ENCODE data around the gene GOLGA1. TPM values are rescaled to one million over a fixed set of nuclear protein-coding genes. Genes with fewer than 3 reads are reported as not detected.

Gene GOLGA1
- total and polyA plus RNA-seq, 9 of the 15 experiments (the other 6 are each of a cell fraction or from before 2014, with no cell fraction given), result 2.9 to 15.9 (median 8.5) TPM

- CTCF ChIA-PET (ENCODE audit: low intra/inter-chr PET ratio), result no interaction called here
- H3K9me3 ChIP-seq (replicated peaks; ENCODE audit: control insufficient read depth, insufficient read depth, low read depth, low read length), result no peaks in the 10 kb centered on the region
Measured at GRCh38 chr9:124890179-124890578, 50.7 kb downstream of the GOLGA1 start.

More at GRCh38 chr9:124890179-124890578, 50.7 kb downstream of the GOLGA1 start:
- ATAC-seq (no peak), FAIRE-seq (no peak), DNase-seq (ENCODE audit: extremely low read depth in 1 of 4, low spot score in 3 of 4) (no peak)
- H3K4me3 ChIP-seq, result no peak overlapping the region
- POLR2A ChIA-PET, result interaction anchor here (0.6 to 1.7 kb wide), 4 partner anchors 11 to 136 kb away, joined by 3 to 10 read pairs (median 4); partner anchors contain the start of gene RPL35
- 86% methylated on average over 7 of the region's 7 CpGs for WGBS (ENCODE audit: insufficient coverage, low coverage, missing lambda C conversion rate)
- no peak overlapping the region for H3K4me2 ChIP-seq (ENCODE audit: insufficient read depth, low read length)
- 0 out of 5 replicates have a peak, but pooled peaks cover 0 to 3% of the 10 kb centered on the region in 2 experiments for H3K4me1 ChIP-seq (replicated peaks in 1 of 2; ENCODE audit: control insufficient read depth in 2 of 2, insufficient read depth in 2 of 2, low read length in 2 of 2)
- no TSS peak for BruUV-seq (replicated peaks)
- H4K20me1 ChIP-seq (replicated peaks; ENCODE audit: control insufficient read depth, insufficient read depth, low read length), result 0 out of 2 replicates have a peak, but pooled peaks cover 3% of the 10 kb centered on the region
- H3K79me2 ChIP-seq (ENCODE audit: control insufficient read depth, insufficient read depth, low read length), result no peaks in the 10 kb centered on the region
- H3K27me3 ChIP-seq (ENCODE audit: control insufficient read depth in 2 of 2, insufficient read depth in 2 of 2, low read length in 2 of 2), result no peaks in the 10 kb centered on the region
- peaks cover 4% of the 10 kb centered on the region for H3K9me1 ChIP-seq (ENCODE audit: control insufficient read depth, insufficient read depth, low read length)
- H3K9ac ChIP-seq (ENCODE audit: insufficient read depth in 1 of 2, low read depth in 2 of 2, low read length in 2 of 2), result 0 out of 4 replicates have a peak overlapping the region, but pooled peaks of 1 of the 2 experiments have one; percentile 45
- H3K36me3 ChIP-seq (ENCODE audit: control insufficient read depth, insufficient read depth, low read length), result peaks cover 69% of the 10 kb centered on the region; the same call in 2 of the 3 replicates
- TF ChIP-seq SREBF1 (IDR thresholded peaks at IDR 0.05; ENCODE audit: borderline replicate concordance, low read depth, low read length) (no peak), CEBPB (tag; IDR thresholded peaks at IDR 0.05) (no peak), KLF13 (tag; IDR thresholded peaks at IDR 0.05; ENCODE audit: borderline replicate concordance, low read depth) (no peak), THRAP3 (IDR thresholded peaks at IDR 0.05; ENCODE audit: borderline replicate concordance) (no peak), ELK1 (CRISPR knock-in tag; IDR thresholded peaks at IDR 0.05) (no peak), TARDBP (IDR thresholded peaks at IDR 0.05) (no peak), ZBTB49 (CRISPR knock-in tag; IDR thresholded peaks at IDR 0.05; ENCODE audit: borderline replicate concordance) (no peak), ZNF740 (CRISPR knock-in tag; IDR thresholded peaks at IDR 0.05) (no peak), ZNF740 (tag; IDR thresholded peaks at IDR 0.05) (no peak), ZBTB2 (IDR thresholded peaks at IDR 0.05) (no peak), ETV5 (CRISPR knock-in tag; IDR thresholded peaks at IDR 0.05; ENCODE audit: low read depth) (no peak), TSC22D4 (tag; IDR thresholded peaks at IDR 0.05) (no peak), MEIS2 (IDR thresholded peaks at IDR 0.05; ENCODE audit: partially characterized antibody) (no peak), ZNF644 (tag; IDR thresholded peaks at IDR 0.05; ENCODE audit: low read depth) (no peak), ZNF316 (IDR thresholded peaks at IDR 0.05) (no peak), NELFE (IDR thresholded peaks at IDR 0.05; ENCODE audit: insufficient read depth, insufficient read length) (no peak), NFRKB (IDR thresholded peaks at IDR 0.05; ENCODE audit: low read depth) (no peak), FOXA1 (IDR thresholded peaks at IDR 0.05; ENCODE audit: borderline replicate concordance) (no peak)
- no peak overlapping the region for H3K27ac ChIP-seq (ENCODE audit: extremely low read depth, low read depth, low read length)
- in situ Hi-C loops (cut with MboI), result no loop called here
- no peak overlapping the region for H2AFZ ChIP-seq (ENCODE audit: low read depth, low read length)
- intact Hi-C loops (cut with micrococcal nuclease), result loop anchor here (5.0 kb wide), 1 partner anchor 33 kb away; no protein-coding TSS in a partner anchor
